Mesendoderm (in vitro differentiated cells): Measurements from ENCODE around the gene VSTM1.
"Not testable (repeated sequence)": the region's sequence is repeated elsewhere in the genome, so short reads cannot be mapped to it uniquely, and the experiment has no call there.

Experiments used
- DNase-seq: peaks from one replicate; pipeline ENCODE4 v3.0.0; 2013
- H2AK5ac ChIP-seq: 2 replicates; pipeline ENCODE4 v1.6.1; 2013; ENCODE audit warnings: low read length, inconsistent platforms
- H2BK120ac ChIP-seq: 2 replicates; pipeline ENCODE4 v1.6.1; 2013; ENCODE audit warnings: low read depth, mild to moderate bottlenecking, low read length, moderate library complexity, mixed read lengths
- H2BK15ac ChIP-seq: replicated peaks from 2 replicates; pipeline ENCODE4 v1.6.1; 2013; ENCODE audit warnings: low read depth, mild to moderate bottlenecking, moderate library complexity
- H2BK5ac ChIP-seq: 2 replicates; pipeline ENCODE4 v1.6.1; 2013; ENCODE audit warnings: low read length, inconsistent platforms
- H3K18ac ChIP-seq: 2 replicates; pipeline ENCODE4 v1.6.1; 2013; ENCODE audit warnings: mild to moderate bottlenecking, low read length, mixed read lengths
- H3K23ac ChIP-seq: one replicate; pipeline ENCODE4 v1.6.1; 2013; ENCODE audit warnings: low read length
- H3K27ac ChIP-seq: 2 replicates; pipeline ENCODE4 v1.5.1; 2013; ENCODE audit warnings: low read depth, mild to moderate bottlenecking, inconsistent platforms, low read length, moderate library complexity
- H3K27me3 ChIP-seq: 2 replicates; pipeline ENCODE4 v1.6.1; 2013; ENCODE audit warnings: low read length, control low read depth, mild to moderate bottlenecking, inconsistent platforms; ENCODE audit not compliant: insufficient read depth, poor library complexity
- H3K36me3 ChIP-seq: 2 replicates; pipeline ENCODE4 v1.6.1; 2013; ENCODE audit warnings: low read length, inconsistent platforms; ENCODE audit not compliant: control insufficient read depth, insufficient read depth
- H3K4ac ChIP-seq: one replicate; pipeline ENCODE4 v1.6.1; 2013; ENCODE audit warnings: low read depth, mild to moderate bottlenecking, low read length, moderate library complexity
- H3K4me1 ChIP-seq: 2 replicates; pipeline ENCODE4 v1.6.1; 2013; ENCODE audit warnings: low read depth, low read length, inconsistent platforms; ENCODE audit not compliant: control insufficient read depth
- H3K4me2 ChIP-seq: 2 replicates; pipeline ENCODE4 v1.6.1; 2013; ENCODE audit warnings: low read length
- H3K4me3 ChIP-seq: 2 replicates; pipeline ENCODE4 v1.5.1; 2013; ENCODE audit warnings: mild to moderate bottlenecking, low read length
- H3K56ac ChIP-seq: one replicate; pipeline ENCODE4 v1.6.1; 2013; ENCODE audit warnings: low read length
- H3K79me1 ChIP-seq: 2 replicates; pipeline ENCODE4 v1.6.1; 2013; ENCODE audit warnings: low read length, inconsistent platforms
- H3K79me2 ChIP-seq: 2 replicates; pipeline ENCODE4 v1.6.1; 2013; ENCODE audit warnings: mild to moderate bottlenecking, low read length; ENCODE audit not compliant: control insufficient read depth, insufficient read depth
- H3K9ac ChIP-seq: 2 replicates; pipeline ENCODE4 v1.6.1; 2013; ENCODE audit warnings: low read length, inconsistent platforms
- H4K5ac ChIP-seq: one replicate; pipeline ENCODE4 v1.6.1; 2013; ENCODE audit warnings: low read length
- H4K8ac ChIP-seq: one replicate; pipeline ENCODE4 v1.6.1; 2013; ENCODE audit warnings: low read depth, mild to moderate bottlenecking, control low read depth, low read length, moderate library complexity
- WGBS: extraction: QIAGEN DNeasy Blood & Tissue Kit; methylation state at CpG from one replicate; pipeline ENCODE4 v1.1.7; 2013; ENCODE audit warnings: low lambda C conversion rate, missing lambda C conversion rate; ENCODE audit not compliant: insufficient coverage; ENCODE audit errors: extremely low coverage; 5-methylcytosine and 5-hydroxymethylcytosine counted together

Gene VSTM1

GRCh38 chr19:54099190-54099902, 35.6 kb upstream of the VSTM1 start:
- H3K4me2 ChIP-seq, result no peak overlapping the region
- no peak overlapping the region for H3K4ac ChIP-seq
- no peak for DNase-seq
- H2BK15ac ChIP-seq, result no peak overlapping the region
- H3K23ac ChIP-seq, result no peak overlapping the region
- no peaks in the 10 kb centered on the region for H3K4me1 ChIP-seq
- WGBS, result no CpG with 5 or more reads among the region's 12 CpGs
- H3K36me3 ChIP-seq, result no peaks in the 10 kb centered on the region
- no peak overlapping the region for H3K9ac ChIP-seq
- no peak overlapping the region for H3K18ac ChIP-seq
- no peaks in the 10 kb centered on the region for H3K79me1 ChIP-seq
- no peaks in the 10 kb centered on the region for H3K27me3 ChIP-seq
- H2AK5ac ChIP-seq, result no peak overlapping the region
- no peak overlapping the region for H3K56ac ChIP-seq
- H2BK120ac ChIP-seq, result no peak overlapping the region
- H2BK5ac ChIP-seq, result no peak overlapping the region
- no peak overlapping the region for H3K27ac ChIP-seq
- H4K5ac ChIP-seq, result no peak overlapping the region
- no peak overlapping the region for H3K4me3 ChIP-seq
- H4K8ac ChIP-seq, result no peak overlapping the region
- peaks cover 6% of the 10 kb centered on the region for H3K79me2 ChIP-seq

- Histone ChIP-seq H2BK15ac (no peak overlapping the region), H3K4me1 (no peaks in the 10 kb centered on the region), H3K27me3 (no peaks in the 10 kb centered on the region), H3K4me2 (peak overlapping the region; percentile 71), H3K27ac (no peak overlapping the region), H3K36me3 (no peaks in the 10 kb centered on the region), H3K4me3 (peak overlapping the region; percentile 23), H2BK120ac (no peak overlapping the region), H3K79me1 (no peaks in the 10 kb centered on the region), H2AK5ac (no peak overlapping the region), H3K9ac (peak overlapping the region; percentile 64), H4K8ac (no peak overlapping the region), H3K56ac (peak overlapping the region; percentile 93), H4K5ac (no peak overlapping the region), H2BK5ac (no peak overlapping the region), H3K79me2 (no peaks in the 10 kb centered on the region), H3K23ac (peak overlapping the region; percentile 80), H3K18ac (peak overlapping the region; percentile 29), H3K4ac (no peak overlapping the region)
- no CpG with 5 or more reads among the region's 14 CpGs for WGBS
- peak; percentile 74 for DNase-seq
Measured at GRCh38 chr19:54096617-54097106, 33.0 kb upstream of the VSTM1 start.

GRCh38 chr19:54095859-54096616, 32.3 kb upstream of the VSTM1 start:
- Histone ChIP-seq H3K4me2 (peak overlapping the region; percentile 90), H3K18ac (peak overlapping the region; percentile 7), H3K56ac (peak overlapping the region; percentile 93), H3K4me3 (peak overlapping the region; percentile 53), H3K9ac (peak overlapping the region; percentile 80), H3K23ac (peak overlapping the region; percentile 45)
- not testable (repeated sequence) for H2BK5ac ChIP-seq, H3K79me2 ChIP-seq, H3K27ac ChIP-seq, H2BK15ac ChIP-seq, H3K27me3 ChIP-seq, H4K5ac ChIP-seq, H3K36me3 ChIP-seq, H2AK5ac ChIP-seq, H4K8ac ChIP-seq, H3K4me1 ChIP-seq, H3K79me1 ChIP-seq, H3K4ac ChIP-seq, H2BK120ac ChIP-seq
- peak; percentile 64 for DNase-seq
- WGBS, result no CpG with 5 or more reads among the region's 46 CpGs

GRCh38 chr19:54095136-54095858, 31.6 kb upstream of the VSTM1 start:
- Histone ChIP-seq H3K23ac (no peak overlapping the region), H3K79me2 (no peaks in the 10 kb centered on the region), H3K79me1 (no peaks in the 10 kb centered on the region), H3K27ac (no peak overlapping the region), H3K9ac (peak overlapping the region; percentile 80), H3K4me2 (peak overlapping the region; percentile 90), H3K4me3 (peak overlapping the region; percentile 53), H3K4me1 (no peaks in the 10 kb centered on the region), H3K36me3 (no peaks in the 10 kb centered on the region), H3K4ac (no peak overlapping the region), H2BK120ac (no peak overlapping the region), H3K18ac (peak overlapping the region; percentile 7), H2BK5ac (no peak overlapping the region), H2BK15ac (no peak overlapping the region), H2AK5ac (no peak overlapping the region), H4K8ac (no peak overlapping the region), H4K5ac (no peak overlapping the region), H3K27me3 (no peaks in the 10 kb centered on the region), H3K56ac (peak overlapping the region; percentile 93)
- no CpG with 5 or more reads among the region's 22 CpGs for WGBS
- no peak for DNase-seq

GRCh38 chr19:54094426-54095000, 30.8 kb upstream of the VSTM1 start:
- H2BK120ac ChIP-seq, result no peak overlapping the region
- no peak overlapping the region for H4K5ac ChIP-seq
- H3K18ac ChIP-seq, result no peak overlapping the region
- no peak overlapping the region for H2AK5ac ChIP-seq
- H3K9ac ChIP-seq, result no peak overlapping the region
- H3K4ac ChIP-seq, result no peak overlapping the region
- WGBS, result no CpG with 5 or more reads among the region's 17 CpGs
- no peaks in the 10 kb centered on the region for H3K4me1 ChIP-seq
- no peak overlapping the region for H2BK5ac ChIP-seq
- no peak overlapping the region for H3K23ac ChIP-seq
- no peak overlapping the region for H3K4me3 ChIP-seq
- H3K79me2 ChIP-seq, result no peaks in the 10 kb centered on the region
- no peak overlapping the region for H2BK15ac ChIP-seq
- no peak overlapping the region for H4K8ac ChIP-seq
- H3K27me3 ChIP-seq, result no peaks in the 10 kb centered on the region
- no peaks in the 10 kb centered on the region for H3K36me3 ChIP-seq
- H3K27ac ChIP-seq, result no peak overlapping the region
- no peak overlapping the region for H3K4me2 ChIP-seq
- DNase-seq, result no peak
- no peaks in the 10 kb centered on the region for H3K79me1 ChIP-seq
- H3K56ac ChIP-seq, result no peak overlapping the region
